Ovary (tissue), 3 donors: ENCODE results near the gene UCN3.

Source experiments
- CTCF ChIP-seq, 3 donors: fragments of 450-650 bp in 2 of 3; fragments of 200-600 bp in 1 of 3; IDR thresholded peaks; one replicate each; pipeline versions ENCODE4 v1.5.1 to v1.8.0; 2016 to 2022; ENCODE audit warnings: antibody characterized with exemption in 3 of 3, mild to moderate bottlenecking in 1 of 3
- EP300 ChIP-seq: sonication (generic); formaldehyde crosslinking; IDR thresholded peaks from one replicate; pipeline ENCODE4 v1.6.1; 2017; ENCODE audit warnings: antibody characterized with exemption
- POLR2A ChIP-seq: fragments of 450-650 bp; IDR thresholded peaks from one replicate; pipeline ENCODE4 v1.6.1; 2017; ENCODE audit warnings: antibody characterized with exemption, mild to moderate bottlenecking, moderate library complexity
- donor health status: DM: no; HTN: no; CAD: no.

- no peak for TF ChIP-seq CTCF (IDR thresholded peaks at IDR 0.05)
- no peak for TF ChIP-seq POLR2A
- no peak for TF ChIP-seq EP300
Observed at GRCh38 chr10:5381187-5381586, 16.4 kb downstream of the UCN3 start.
